GM12878 (cell line): Measurements from ENCODE around the gene MAST2. TPM values are rescaled to one million over a fixed set of nuclear protein-coding genes. Genes with fewer than 3 reads are reported as not detected.
A peak's percentile ranks its signal among the peaks of the same experiment; 100 is the strongest.

Experiments
- ATF2 ChIP-seq: IDR thresholded peaks from 2 replicates; pipeline ENCODE4 v1.6.1; 2012; ENCODE audit warnings: low read length, inconsistent platforms
- ATF7 ChIP-seq: fragments of 450-650 bp; IDR thresholded peaks from 2 replicates; pipeline ENCODE4 v1.6.1; 2016; ENCODE audit warnings: low read depth, mild to moderate bottlenecking
- BCL3 ChIP-seq: IDR thresholded peaks from 2 replicates; pipeline ENCODE4 v1.6.1; 2011; ENCODE audit warnings: borderline replicate concordance, low read depth, mild to moderate bottlenecking, moderate library complexity, low read length; ENCODE audit not compliant: insufficient read depth, poor library complexity, severe bottlenecking
- BRCA1 ChIP-seq: IDR thresholded peaks from 2 replicates; pipeline ENCODE4 v1.6.1; 2011; ENCODE audit warnings: low read depth, low read length, improper control_type of control experiment
- CBX5 ChIP-seq: sonication (generic); IDR thresholded peaks from 2 replicates; pipeline ENCODE4 v1.6.1; 2016; ENCODE audit warnings: low read depth, moderate library complexity, mild to moderate bottlenecking, inconsistent platforms
- CREM ChIP-seq: IDR thresholded peaks from 2 replicates; pipeline ENCODE4 v1.6.1; 2014; ENCODE audit warnings: antibody characterized with exemption, low read depth
- EP300 ChIP-seq, 2 experiments: fragments of 150-350 bp in 1 of 2; IDR thresholded peaks; 2 replicates each; pipeline ENCODE4 v1.6.1; 2011 to 2012; ENCODE audit warnings: low read depth in 2 of 2, low read length in 2 of 2, borderline replicate concordance in 1 of 2, improper control_type of control experiment in 1 of 2, inconsistent platforms in 1 of 2; ENCODE audit not compliant: control insufficient read depth in 1 of 2
- HDAC6 ChIP-seq: fragments of 200-600 bp; sonication (generic); IDR thresholded peaks from one replicate; pipeline ENCODE4 v1.8.0; 2017; ENCODE audit warnings: antibody characterized with exemption; ENCODE audit not compliant: unreplicated experiment
- HDGF ChIP-seq: fragments of 450-650 bp; IDR thresholded peaks from 2 replicates; pipeline ENCODE4 v1.6.1; 2016; ENCODE audit warnings: antibody characterized with exemption
- IKZF1 ChIP-seq: fragments of 450-650 bp; conservative IDR thresholded peaks from 2 replicates; pipeline ENCODE4 v1.6.1; 2017; ENCODE audit warnings: antibody characterized with exemption, mild to moderate bottlenecking
- IKZF2 ChIP-seq, 2 experiments: fragments of 450-650 bp; IDR thresholded peaks; 2 replicates each; pipeline ENCODE4 v1.6.1; 2017; ENCODE audit warnings: mild to moderate bottlenecking in 2 of 2, moderate library complexity in 2 of 2
- KDM1A ChIP-seq: fragments of 200-600 bp; sonication (generic); IDR thresholded peaks from 2 replicates; pipeline ENCODE4 v1.6.1; 2016; ENCODE audit warnings: borderline replicate concordance
- MYB ChIP-seq: fragments of 150-350 bp; IDR thresholded peaks from 2 replicates; pipeline ENCODE4 v1.6.1; 2014; ENCODE audit warnings: mild to moderate bottlenecking, low read depth, low read length, borderline replicate concordance
- NBN ChIP-seq: fragments of 450-650 bp; IDR thresholded peaks from 2 replicates; pipeline ENCODE4 v1.6.1; 2016
- PAX5 ChIP-seq: IDR thresholded peaks from 2 replicates; pipeline ENCODE4 v1.6.1; 2011; ENCODE audit warnings: low read depth, low read length, borderline replicate concordance
- PAX8 ChIP-seq: fragments of 450-650 bp; IDR thresholded peaks from 2 replicates; pipeline ENCODE4 v1.6.1; 2017; ENCODE audit warnings: mild to moderate bottlenecking, moderate library complexity
- PBX3 ChIP-seq: IDR thresholded peaks from 2 replicates; pipeline ENCODE4 v1.6.1; 2011; ENCODE audit warnings: mild to moderate bottlenecking, low read depth, low read length, moderate library complexity; ENCODE audit not compliant: insufficient replicate concordance
- SRF ChIP-seq, 2 experiments: IDR thresholded peaks; 2 replicates each; pipeline ENCODE4 v1.6.1; 2011; ENCODE audit warnings: low read depth in 2 of 2, low read length in 2 of 2, mild to moderate bottlenecking in 1 of 2, moderate library complexity in 1 of 2
- TAF1 ChIP-seq: IDR thresholded peaks from 2 replicates; pipeline ENCODE4 v1.6.1; 2011; ENCODE audit warnings: mild to moderate bottlenecking, low read depth, low read length, borderline replicate concordance
- TCF12 ChIP-seq: IDR thresholded peaks from 2 replicates; pipeline ENCODE4 v1.6.1; 2011; ENCODE audit warnings: low read depth, mild to moderate bottlenecking, low read length
- ZNF217 ChIP-seq: fragments of 450-650 bp; IDR thresholded peaks from 2 replicates; pipeline ENCODE4 v1.6.1; 2017; ENCODE audit warnings: antibody characterized with exemption, mild to moderate bottlenecking
- ZNF274 ChIP-seq: IDR thresholded peaks from one replicate; pipeline ENCODE4 v1.8.0; 2011; ENCODE audit not compliant: insufficient read length, insufficient read depth
- ZNF622 ChIP-seq: fragments of 450-650 bp; IDR thresholded peaks from 2 replicates; pipeline ENCODE4 v1.6.1; 2017; ENCODE audit warnings: mild to moderate bottlenecking, inconsistent platforms
- ZNF687 ChIP-seq: fragments of 450-650 bp; IDR thresholded peaks from 2 replicates; pipeline ENCODE4 v1.6.1; 2017; ENCODE audit warnings: mild to moderate bottlenecking, moderate library complexity
- polyA plus RNA-seq, 11 experiments: library from polyadenylated mRNA; depleted of rRNA in 4 of 11; unstranded in 6 of 11; stranded (reverse) in 5 of 11; fragments of >200 nt; fragmentation: Nextera tagmentation in 4 of 11; fragmentation: Illumina TruSeq in 1 of 11; extraction: Ambion mirVana in 4 of 11; extraction: Trizol in 1 of 11; gene quantifications; 1 replicate in 1 of 11; 2 replicates in 10 of 11; pipeline versions ENCODE4 v1.2.1 to v1.2.3, GENCODE V29; 2011 to 2016; ENCODE audit warnings: inconsistent platforms in 2 of 11, missing spikeins in 2 of 11, low read depth in 1 of 11
- total RNA-seq, 4 experiments: library from RNA; depleted of rRNA in 3 of 4; stranded (reverse); fragments of >200 nt in 3 of 4; fragmentation: Illumina TruSeq in 1 of 4; extraction: Trizol in 1 of 4; gene quantifications; 2 replicates each; pipeline versions ENCODE4 v1.2.1 to v1.2.3, GENCODE V29; 2013 to 2021

Gene MAST2
- total and polyA plus RNA-seq, 10 of the 15 experiments (the other 5 are each of a cell fraction or from before 2014, with no cell fraction given): 1.0 to 28.7 (median 13.8) TPM

- TF ChIP-seq EP300 (IDR thresholded peaks at IDR 0.05; ENCODE audit: borderline replicate concordance in 1 of 2, control insufficient read depth in 1 of 2, low read depth in 2 of 2, low read length in 2 of 2): peak in 1 of 2 experiments; percentile 54; a peak in 2 of 4 replicates
- TF ChIP-seq BCL3: peak; percentile 24
- TF ChIP-seq KDM1A: no peak
- TF ChIP-seq ATF2: 0 out of 2 replicates have a peak, but pooled peaks have one; percentile 40
- no peak for TF ChIP-seq BRCA1
- TF ChIP-seq CREM: peak; percentile 60
- TF ChIP-seq ATF7: peak; percentile 50
- TF ChIP-seq MYB: no peak
- TF ChIP-seq PAX8: no peak
- TF ChIP-seq SRF (IDR thresholded peaks at IDR 0.05; ENCODE audit: low read depth in 2 of 2, low read length in 2 of 2): 0 out of 4 replicates have a peak, but pooled peaks of 1 of the 2 experiments have one; percentile 13
- 0 out of 2 replicates have a peak, but pooled peaks have one; percentile 12 for TF ChIP-seq ZNF687
- no peak for TF ChIP-seq ZNF622
- TF ChIP-seq NBN: peak; percentile 39; the same call in 1 of the 2 replicates
- TF ChIP-seq CBX5: peak; percentile 56; the same call in 1 of the 2 replicates
- TF ChIP-seq HDAC6: no peak
- TF ChIP-seq ZNF217: no peak
- peak; percentile 61 to 73 for TF ChIP-seq IKZF2 (IDR thresholded peaks at IDR 0.05)
- TF ChIP-seq TAF1: 0 out of 2 replicates have a peak, but pooled peaks have one; percentile 28
- TF ChIP-seq PAX5: peak; percentile 90
- TF ChIP-seq HDGF: no peak
- no peak for TF ChIP-seq ZNF274
- no peak for TF ChIP-seq TCF12
- peak; percentile 40; the same call in 1 of the 2 replicates for TF ChIP-seq IKZF1
- TF ChIP-seq PBX3: no peak
These were observed 240.1 kb downstream of the MAST2 start (continued) for GRCh38 chr1:46043458-46044017.
